ENCODE measurements around the gene ERC2. TPM values are rescaled to one million over a fixed set of nuclear protein-coding genes. Genes with fewer than 3 reads are reported as not detected.

Gene ERC2
- total and polyA plus RNA-seq, 2 of the 8 experiments (the other 6 are each of a cell fraction or from before 2014, with no cell fraction given) = 16.4 to 22.8 TPM

DNA sequence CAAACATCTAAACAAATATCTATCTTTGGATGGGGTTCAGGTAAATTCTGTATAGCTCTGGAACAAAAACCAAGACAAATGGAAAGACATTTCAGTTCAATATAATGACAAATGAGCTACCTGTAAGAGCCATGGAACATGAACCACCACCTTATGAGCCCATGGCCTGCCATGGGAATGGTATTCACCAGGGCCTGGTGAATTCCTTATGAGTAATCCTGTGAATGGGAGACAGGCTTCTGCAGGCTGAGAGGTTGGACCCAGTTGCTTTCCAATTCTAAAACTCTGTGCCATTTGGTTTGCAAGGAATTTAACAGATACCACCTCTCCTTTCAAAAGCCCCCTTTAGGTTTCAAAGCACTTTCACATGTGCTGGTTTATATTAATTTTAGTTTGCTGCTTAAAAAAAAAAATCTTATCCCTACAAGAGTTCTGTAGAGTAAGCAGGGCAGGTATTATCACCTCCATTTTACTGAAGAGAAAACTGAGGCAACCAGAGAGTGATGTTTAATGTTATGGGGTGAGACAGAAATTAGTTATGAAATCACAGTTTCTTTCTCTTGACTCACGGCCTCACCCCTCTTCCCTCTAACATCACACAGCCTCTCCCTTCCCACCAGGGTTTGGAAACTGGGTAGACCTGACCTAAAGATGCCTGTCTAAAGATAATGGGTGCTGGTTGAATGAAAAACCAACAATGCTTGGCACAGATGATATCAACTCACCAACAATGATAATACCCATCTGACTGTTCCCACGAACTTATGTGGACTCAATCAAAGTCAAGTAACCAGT lies 583.6 kb downstream of the ERC2 start:
- POLR2A ChIA-PET (ENCODE audit: partially characterized antibody) = no interaction called here
- H2AK5ac ChIP-seq (ENCODE audit: low read depth, low read length) = no peak overlapping the region
- H4K8ac ChIP-seq (ENCODE audit: extremely low read depth, insufficient read depth, low read length) = no peak overlapping the region
- no peak overlapping the region for H4K91ac ChIP-seq (replicated peaks; ENCODE audit: insufficient read length, low read length)
- H3K4me1 ChIP-seq (replicated peaks in 1 of 4; ENCODE audit: control insufficient read depth in 3 of 4, insufficient read depth in 4 of 4, low read length in 3 of 4) = peaks cover 0 to 18% (median 13%) of the 10 kb centered on the region in 4 experiments; a peak in 4 of 7 replicates
- no peaks in the 10 kb centered on the region for H3K79me1 ChIP-seq (ENCODE audit: low read depth, low read length)
- no peak overlapping the region for H2BK120ac ChIP-seq (replicated peaks; ENCODE audit: low read depth, low read length)
- DNase-seq (ENCODE audit: low read depth in 1 of 2, low spot score in 2 of 2) = peak in 1 of 2 experiments; percentile 2
- no peaks in the 10 kb centered on the region for H3K23me2 ChIP-seq (ENCODE audit: low read depth, low read length)
- H2BK20ac ChIP-seq (ENCODE audit: low read length) = 0 out of 2 replicates have a peak overlapping the region, but pooled peaks have one; percentile 2
- H3K36me3 ChIP-seq (ENCODE audit: control insufficient read depth in 2 of 4, insufficient read depth in 4 of 4, low read length in 3 of 4) = no peaks in the 10 kb centered on the region
- no peaks in the 10 kb centered on the region for H3K9me3 ChIP-seq (ENCODE audit: insufficient read depth in 2 of 2, low read depth in 1 of 2, low read length in 1 of 2)
- no peak overlapping the region for H2BK12ac ChIP-seq (ENCODE audit: low read depth, low read length)
- no peak overlapping the region for H2BK5ac ChIP-seq (ENCODE audit: low read depth, low read length)
- CTCF ChIA-PET (ENCODE audit: partially characterized antibody) = interaction anchor here (1.0 kb wide), 1 partner anchor 128 kb away, joined by 3 read pairs; no protein-coding TSS in a partner anchor
- no peak overlapping the region for H3K27ac ChIP-seq (ENCODE audit: low read depth, low read length)
- no peak overlapping the region for H3K4me2 ChIP-seq (ENCODE audit: insufficient read depth in 1 of 2, low read depth in 2 of 2, low read length in 2 of 2)
- no peak overlapping the region for H3K18ac ChIP-seq (ENCODE audit: extremely low read depth, low read length)
- H3K4ac ChIP-seq (replicated peaks; ENCODE audit: insufficient read length, low read depth, low read length) = peak overlapping the region; percentile 44
- no peak overlapping the region for H3K9ac ChIP-seq (replicated peaks in 1 of 4; ENCODE audit: extremely low read depth in 1 of 4, low read depth in 3 of 4, low read length in 3 of 4)
- H3K56ac ChIP-seq (replicated peaks; ENCODE audit: insufficient read length, low read depth, low read length) = no peak overlapping the region
- no peak overlapping the region for H3K4me3 ChIP-seq (ENCODE audit: extremely low read depth in 1 of 4, insufficient read depth in 2 of 4, low read depth in 3 of 4, low read length in 4 of 4)
- H4K20me1 ChIP-seq (replicated peaks in 1 of 2; ENCODE audit: control insufficient read depth in 1 of 2, insufficient read depth in 2 of 2, low read length in 2 of 2) = no peaks in the 10 kb centered on the region
- no peak overlapping the region for H3K23ac ChIP-seq (ENCODE audit: insufficient read length)
- FAIRE-seq = no peak
- H3K79me2 ChIP-seq (ENCODE audit: control insufficient read depth in 1 of 2, insufficient read depth in 2 of 2, low read length in 2 of 2) = no peaks in the 10 kb centered on the region
- no peak overlapping the region for H3K14ac ChIP-seq (ENCODE audit: insufficient read length)
- H4K5ac ChIP-seq (ENCODE audit: insufficient read length, low read depth, low read length) = no peak overlapping the region
- H2AFZ ChIP-seq (ENCODE audit: low read length) = no peak overlapping the region
- no peaks in the 10 kb centered on the region for H3K27me3 ChIP-seq (replicated peaks in 1 of 4; ENCODE audit: control insufficient read depth in 3 of 4, extremely low read depth in 1 of 4, insufficient read depth in 3 of 4, low read length in 3 of 4)
- WGBS, 2 experiments (ENCODE audit: extremely low coverage in 1 of 2, insufficient coverage in 1 of 2, insufficient read length in 1 of 2, insufficient replicate concordance in 2 of 2, low coverage in 1 of 2, low lambda C conversion rate in 2 of 2, missing lambda C conversion rate in 1 of 2) = 90% methylated on average over 2 of the region's 2 CpGs; no CpG with 5 or more reads in 1 of the 2 experiments
- H2BK15ac ChIP-seq (ENCODE audit: low read length) = no peak overlapping the region
- TF ChIP-seq MAFK (IDR thresholded peaks at IDR 0.05; ENCODE audit: low read depth, low read length) = no peak
- TF ChIP-seq SRF (IDR thresholded peaks at IDR 0.05; ENCODE audit: low read depth, low read length) = no peak
- TF ChIP-seq CTBP2 (IDR thresholded peaks at IDR 0.05; ENCODE audit: borderline replicate concordance, insufficient read depth, insufficient read length, low read length) = no peak
- no peak for TF ChIP-seq CREB1 (IDR thresholded peaks at IDR 0.05)
- no peak for TF ChIP-seq FOSL1 (IDR thresholded peaks at IDR 0.05; ENCODE audit: insufficient read depth, low read depth, low read length)
- TF ChIP-seq, protein P1, sequence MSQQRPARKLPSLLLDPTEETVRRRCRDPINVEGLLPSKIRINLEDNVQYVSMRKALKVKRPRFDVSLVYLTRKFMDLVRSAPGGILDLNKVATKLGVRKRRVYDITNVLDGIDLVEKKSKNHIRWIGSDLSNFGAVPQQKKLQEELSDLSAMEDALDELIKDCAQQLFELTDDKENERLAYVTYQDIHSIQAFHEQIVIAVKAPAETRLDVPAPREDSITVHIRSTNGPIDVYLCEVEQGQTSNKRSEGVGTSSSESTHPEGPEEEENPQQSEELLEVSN (IDR thresholded peaks at IDR 0.05) = no peak
- TF ChIP-seq RFX5 (IDR thresholded peaks at IDR 0.05; ENCODE audit: borderline replicate concordance, low read depth, low read length) = no peak
- TF ChIP-seq JUND (IDR thresholded peaks at IDR 0.05; ENCODE audit: low read length) = no peak
- TF ChIP-seq JUN (IDR thresholded peaks at IDR 0.05; ENCODE audit: low read depth, low read length) = no peak
- no peak for TF ChIP-seq RAD21 (IDR thresholded peaks at IDR 0.05 in 1 of 2, conservative IDR thresholded peaks at IDR 0.05 in 1 of 2; ENCODE audit: low read depth in 2 of 2, low read length in 2 of 2)
- TF ChIP-seq KDM4A (IDR thresholded peaks at IDR 0.05; ENCODE audit: low read depth, low read length, severe bottlenecking) = no peak
- no peak for TF ChIP-seq SP4 (IDR thresholded peaks at IDR 0.05; ENCODE audit: low read length)

Measured in H1 (cell line).